AG04450 (cell line): Measurements from ENCODE around the gene CHST11. TPM values are rescaled to one million over a fixed set of nuclear protein-coding genes. Genes with fewer than 3 reads are reported as not detected.

ENCODE experiments used
- CTCF ChIA-PET: fragments of 300-600, 350-600 bp; formaldehyde crosslinking; extraction: SDS; loops from one replicate; lab custom pipeline; 2022; ENCODE audit warnings: antibody characterized with exemption, inconsistent platforms; lab: Charles Lee
- POLR2A ChIA-PET: fragments of 350-600 bp; formaldehyde crosslinking; extraction: SDS; loops from one replicate; lab custom pipeline; 2021; ENCODE audit warnings: antibody characterized with exemption, inconsistent platforms; lab: Yijun Ruan, JAX
- DNase-seq: peaks from one replicate; pipeline ENCODE4 v3.0.0-alpha.2; 2011; ENCODE audit warnings: low read depth, low spot score
- H3K27ac ChIP-seq: one replicate; pipeline ENCODE4 v1.5.1; 2012; ENCODE audit warnings: low read depth, low read length, control low read depth
- H3K27me3 ChIP-seq: one replicate; pipeline ENCODE4 v1.6.0; 2012; ENCODE audit warnings: low read length; ENCODE audit not compliant: control insufficient read depth, insufficient read depth
- H3K4me3 ChIP-seq: 2 replicates; pipeline ENCODE4 v1.5.1; 2011; ENCODE audit warnings: mild to moderate bottlenecking, low read depth, low read length, control low read depth
- H3K9me3 ChIP-seq: 2 replicates; pipeline ENCODE4 v1.5.1; 2012; ENCODE audit warnings: low read length; ENCODE audit not compliant: control insufficient read depth, insufficient read depth
- CTCF ChIP-seq: IDR thresholded peaks from 2 replicates; pipeline ENCODE4 v1.5.1; 2011; ENCODE audit warnings: low read depth, low read length, control low read depth, inconsistent platforms
- polyA plus RNA-seq: library from polyadenylated mRNA; depleted of rRNA; stranded (reverse); fragments of >200 nt; gene quantifications from 2 replicates; pipeline ENCODE4 v1.2.3, GENCODE V29; 2011

CHST11 gene
- polyA plus RNA-seq, 1 experiment: 2.7 TPM

- no peak overlapping the region for H3K4me3 ChIP-seq
- CTCF ChIA-PET: no interaction called here
Observed at GRCh38 chr12:104665296-104665695, 208.5 kb downstream of the CHST11 start.

DNA sequence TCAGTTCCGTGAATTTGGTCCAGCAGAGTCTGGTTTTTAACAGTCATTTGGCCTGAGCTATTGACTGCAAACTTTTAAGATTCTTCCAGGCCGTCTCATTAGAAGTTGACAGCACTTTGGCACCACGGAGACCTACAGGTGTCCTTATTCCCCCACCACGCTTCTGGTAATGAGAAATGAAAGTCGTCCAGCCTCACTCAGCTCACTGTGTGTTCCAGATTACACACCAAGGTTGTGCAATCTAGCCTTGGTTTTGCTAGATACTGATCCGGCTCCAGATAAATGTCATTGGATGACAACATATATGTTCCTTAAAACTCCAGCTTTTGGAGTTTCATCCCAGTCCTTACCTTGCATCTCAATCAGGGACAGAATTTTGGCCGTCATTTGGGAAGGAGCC, 210.4 kb downstream of the CHST11 start:
- ChIA-PET POLR2A (interaction anchor here (2.4 kb wide), 1 partner anchor 28 kb away, joined by 8 read pairs; no protein-coding TSS in a partner anchor), CTCF (interaction anchor here (1.8 kb wide), 1 partner anchor 285 kb away, joined by 5 read pairs; no protein-coding TSS in a partner anchor)
- Histone ChIP-seq H3K4me3 (no peak overlapping the region), H3K27ac (no peak overlapping the region), H3K9me3 (no peaks in the 10 kb centered on the region), H3K27me3 (no peaks in the 10 kb centered on the region)
- no peak for TF ChIP-seq CTCF
- DNase-seq: no peak

More at GRCh38 chr12:104665296-104665695, 208.5 kb downstream of the CHST11 start:
- H3K9me3 ChIP-seq: no peaks in the 10 kb centered on the region
- H3K27ac ChIP-seq: no peak overlapping the region
- no peak for DNase-seq
- H3K27me3 ChIP-seq: no peaks in the 10 kb centered on the region
- POLR2A ChIA-PET: no interaction called here
- no peak for TF ChIP-seq CTCF

GRCh38 chr12:104668274-104668718, 211.5 kb downstream of the CHST11 start:
- Histone ChIP-seq H3K27ac (no peak overlapping the region), H3K9me3 (no peaks in the 10 kb centered on the region), H3K4me3 (no peak overlapping the region), H3K27me3 (no peaks in the 10 kb centered on the region)
- no peak for DNase-seq
- TF ChIP-seq CTCF: no peak
- ChIA-PET POLR2A (interaction anchor here (2.4 kb wide), 1 partner anchor 27 kb away, joined by 8 read pairs; no protein-coding TSS in a partner anchor), CTCF (interaction anchor here (1.3 to 1.8 kb wide), 2 partner anchors 14 to 287 kb away, joined by 5 read pairs; no protein-coding TSS in a partner anchor)

GRCh38 chr12:104669089-104669721, 212.5 kb downstream of the CHST11 start:
- no peak for TF ChIP-seq CTCF
- POLR2A ChIA-PET: interaction anchor here (2.4 kb wide), 1 partner anchor 26 kb away, joined by 8 read pairs; no protein-coding TSS in a partner anchor

GRCh38 chr12:104669851-104670337, 213.1 kb downstream of the CHST11 start:
- no peak overlapping the region for H3K27ac ChIP-seq
- no peak for DNase-seq
- CTCF ChIA-PET: interaction anchor here (1.2 to 1.3 kb wide), 2 partner anchors 16 to 288 kb away, joined by 3 to 5 read pairs; no protein-coding TSS in a partner anchor

More at GRCh38 chr12:104669089-104669721, 212.5 kb downstream of the CHST11 start:
- CTCF ChIA-PET: interaction anchor here (0.9 to 1.3 kb wide), 3 partner anchors 9 to 288 kb away, joined by 3 to 7 read pairs (median 5); no protein-coding TSS in a partner anchor
- Histone ChIP-seq H3K4me3 (no peak overlapping the region), H3K9me3 (no peaks in the 10 kb centered on the region), H3K27me3 (no peaks in the 10 kb centered on the region), H3K27ac (no peak overlapping the region)
- DNase-seq: no peak

More at GRCh38 chr12:104669851-104670337, 213.1 kb downstream of the CHST11 start:
- TF ChIP-seq CTCF: no peak
- POLR2A ChIA-PET: no interaction called here
- Histone ChIP-seq H3K27me3 (no peaks in the 10 kb centered on the region), H3K9me3 (no peaks in the 10 kb centered on the region), H3K4me3 (no peak overlapping the region)
